Endothelial cell (in vitro differentiated cells): ENCODE results near the gene GBX2. TPM values are rescaled to one million over a fixed set of nuclear protein-coding genes. Genes with fewer than 3 reads are reported as not detected.

Experiments
- DNase-seq: peaks from one replicate; pipeline ENCODE4 v3.0.0; 2021; ENCODE audit warnings: low spot score
- H3K27ac Mint-ChIP-seq: one replicate; pipeline ENCODE4 v1.8.0; 2021; ENCODE audit warnings: mixed read lengths, inconsistent platforms; ENCODE audit not compliant: unreplicated experiment
- H3K27me3 Mint-ChIP-seq: one replicate; pipeline ENCODE4 v1.8.0; 2021; ENCODE audit warnings: mild to moderate bottlenecking, moderate library complexity, mixed read lengths, inconsistent platforms; ENCODE audit not compliant: unreplicated experiment
- H3K36me3 Mint-ChIP-seq: one replicate; pipeline ENCODE4 v1.8.0; 2021; ENCODE audit warnings: mild to moderate bottlenecking, low read depth, mixed read lengths, inconsistent platforms; ENCODE audit not compliant: unreplicated experiment
- H3K4me1 Mint-ChIP-seq: one replicate; pipeline ENCODE4 v1.8.0; 2021; ENCODE audit warnings: mild to moderate bottlenecking, mixed read lengths, inconsistent platforms; ENCODE audit not compliant: unreplicated experiment
- H3K4me3 Mint-ChIP-seq: one replicate; pipeline ENCODE4 v1.8.0; 2021; ENCODE audit warnings: mild to moderate bottlenecking, mixed read lengths, inconsistent platforms; ENCODE audit not compliant: unreplicated experiment
- H3K9me3 Mint-ChIP-seq: one replicate; pipeline ENCODE4 v1.8.0; 2021; ENCODE audit warnings: mixed read lengths, inconsistent platforms; ENCODE audit not compliant: unreplicated experiment
- CTCF ChIP-seq: fragments of 200-600 bp; sonication (generic); IDR thresholded peaks from one replicate; pipeline ENCODE4 v1.5.0; 2021; ENCODE audit warnings: antibody characterized with exemption; ENCODE audit not compliant: unreplicated experiment
- total RNA-seq: library from RNA; stranded (reverse); fragmentation: NEBNext Ultra II Directional; extraction: Animal tissue kit (Norgen Biotek cat#: 25700); gene quantifications from one replicate; pipeline ENCODE4 v1.2.1, GENCODE V29; 2021; ENCODE audit not compliant: unreplicated experiment

The GBX2 gene
- total RNA-seq, 1 donor from 2014 or later = 3.5 TPM

- H3K36me3 Mint-ChIP-seq = peaks cover 13% of the 10 kb centered on the region
- H3K9me3 Mint-ChIP-seq = no peaks in the 10 kb centered on the region
- TF ChIP-seq CTCF = no peak
- H3K27me3 Mint-ChIP-seq = peaks cover 5% of the 10 kb centered on the region
- H3K4me1 Mint-ChIP-seq = peaks cover 16% of the 10 kb centered on the region
- no peak for DNase-seq
- H3K27ac Mint-ChIP-seq = no peak overlapping the region
- H3K4me3 Mint-ChIP-seq = no peak overlapping the region
Observed at GRCh38 chr2:236120829-236121228, 47.4 kb downstream of the GBX2 start.

- peaks cover 10% of the 10 kb centered on the region for H3K36me3 Mint-ChIP-seq
- H3K27ac Mint-ChIP-seq = no peak overlapping the region
- no peaks in the 10 kb centered on the region for H3K9me3 Mint-ChIP-seq
- TF ChIP-seq CTCF = no peak
- H3K27me3 Mint-ChIP-seq = peaks cover 5% of the 10 kb centered on the region
- no peak overlapping the region for H3K4me3 Mint-ChIP-seq
- H3K4me1 Mint-ChIP-seq = peaks cover 16% of the 10 kb centered on the region
- no peak for DNase-seq
Observed at GRCh38 chr2:236120141-236120601, 48.0 kb downstream of the GBX2 start.

- H3K4me1 Mint-ChIP-seq = peaks cover 16% of the 10 kb centered on the region
- TF ChIP-seq CTCF = no peak
- peaks cover 9% of the 10 kb centered on the region for H3K27me3 Mint-ChIP-seq
- H3K36me3 Mint-ChIP-seq = peaks cover 6% of the 10 kb centered on the region
- DNase-seq = no peak
- no peak overlapping the region for H3K27ac Mint-ChIP-seq
- no peaks in the 10 kb centered on the region for H3K9me3 Mint-ChIP-seq
- no peak overlapping the region for H3K4me3 Mint-ChIP-seq
Observed at GRCh38 chr2:236119476-236119875, 48.7 kb downstream of the GBX2 start.

GRCh38 chr2:236119003-236119402 is 49.2 kb downstream of the GBX2 start:
- Mint-ChIP-seq H3K4me3 (no peak overlapping the region), H3K9me3 (no peaks in the 10 kb centered on the region), H3K36me3 (peaks cover 4% of the 10 kb centered on the region), H3K27me3 (peaks cover 10% of the 10 kb centered on the region), H3K4me1 (peaks cover 16% of the 10 kb centered on the region), H3K27ac (no peak overlapping the region)
- no peak for DNase-seq
- TF ChIP-seq CTCF = no peak

GRCh38 chr2:236117861-236118269 is 50.3 kb downstream of the GBX2 start:
- Mint-ChIP-seq H3K27me3 (peaks cover 11% of the 10 kb centered on the region), H3K4me1 (peaks cover 18% of the 10 kb centered on the region), H3K36me3 (no peaks in the 10 kb centered on the region), H3K27ac (no peak overlapping the region), H3K9me3 (no peaks in the 10 kb centered on the region), H3K4me3 (no peak overlapping the region)
- no peak for TF ChIP-seq CTCF
- DNase-seq = no peak
